Sciatic nerve (tissue), 2 donors: Measurements from ENCODE around the gene DDA1. TPM values are rescaled to one million over a fixed set of nuclear protein-coding genes. Genes with fewer than 3 reads are reported as not detected.

Experiments
- ATAC-seq: fragments of 200-7000 bp; cut with Tn5 transposase; one replicate; pipeline ENCODE4 v1.9.1; 2020; ENCODE audit warnings: mild to moderate bottlenecking, moderate library complexity
- DNase-seq: peaks from one replicate; pipeline ENCODE4 v3.0.0-alpha.2; 2020; ENCODE audit warnings: low spot score
- intact Hi-C: fragments of 100-400 bp; cut with DNase I; formaldehyde crosslinking; loops from one replicate; pipeline ENCODE4 v1.14.2; 2022
- total RNA-seq: library from RNA; stranded (reverse); fragmentation: NEBNext Ultra II Directional; extraction: Animal tissue kit (Norgen Biotek cat#: 25700); gene quantifications from one replicate; pipeline ENCODE4 v1.2.1, GENCODE V29; 2021
- donor health status: DM: no; HTN: no; CAD: no.
- donor health status: DM: no; HTN: no; CAD: no.

Gene DDA1
- total RNA-seq, 1 donor from 2014 or later, result 29.4 TPM

DNA sequence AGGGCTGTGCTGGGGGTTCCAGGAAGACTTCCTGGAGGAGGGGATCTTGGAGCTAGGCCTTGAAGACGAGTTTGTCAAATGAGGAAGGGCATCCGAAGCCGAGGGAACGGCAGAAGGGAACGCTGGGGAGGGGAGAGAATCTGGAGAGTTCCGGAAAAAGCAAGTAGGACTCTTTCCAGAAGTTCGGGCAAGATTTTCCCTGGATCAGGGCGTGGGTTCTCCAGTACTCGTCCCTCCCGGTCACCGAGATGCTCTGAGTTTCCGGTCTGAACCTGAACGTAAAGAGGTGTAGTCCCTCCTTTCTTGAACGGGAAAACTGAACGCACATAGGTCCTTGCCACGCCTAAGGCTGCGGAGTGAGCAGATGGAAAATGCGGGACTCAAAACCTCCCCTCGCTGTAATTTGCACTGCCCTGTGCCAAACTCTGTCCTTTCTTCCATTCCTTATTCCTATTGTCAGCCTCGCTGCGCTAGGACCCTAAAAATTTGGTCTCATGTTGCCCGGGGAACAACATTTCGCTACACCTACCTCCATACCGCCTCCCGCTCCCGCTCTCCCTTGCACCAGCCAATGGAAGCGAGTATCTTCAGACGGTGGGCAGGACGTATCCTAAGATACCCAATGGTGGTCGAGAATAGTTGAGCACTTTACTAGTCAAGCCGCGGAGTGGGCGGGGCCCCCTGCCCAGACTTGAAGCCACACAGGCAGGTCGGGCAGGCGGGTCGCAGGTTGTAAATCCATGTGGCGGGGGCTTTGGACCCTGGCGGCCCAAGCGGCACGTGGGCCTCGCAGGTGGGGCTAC, 27.7 kb downstream of the DDA1 start, which contains the start of gene GTPBP3:
Gene GTPBP3 (plus strand): TSS at position 682 of the 803 bp plus-strand sequence. CDS start 59 bp downstream, at position 741.
- ATAC-seq (peak; percentile 96), DNase-seq (peak; percentile 97)
- intact Hi-C loops, result no loop called here

- intact Hi-C loops, result no loop called here
These were observed 28.5 kb downstream of the DDA1 start for GRCh38 chr19:17337675-17338432.

GRCh38 chr19:17338433-17339078, 29.2 kb downstream of the DDA1 start:
- intact Hi-C loops, result no loop called here
- no peak for ATAC-seq
- DNase-seq, result no peak

More at GRCh38 chr19:17337675-17338432, 28.5 kb downstream of the DDA1 start:
- no peak for DNase-seq
- ATAC-seq, result no peak

DNA sequence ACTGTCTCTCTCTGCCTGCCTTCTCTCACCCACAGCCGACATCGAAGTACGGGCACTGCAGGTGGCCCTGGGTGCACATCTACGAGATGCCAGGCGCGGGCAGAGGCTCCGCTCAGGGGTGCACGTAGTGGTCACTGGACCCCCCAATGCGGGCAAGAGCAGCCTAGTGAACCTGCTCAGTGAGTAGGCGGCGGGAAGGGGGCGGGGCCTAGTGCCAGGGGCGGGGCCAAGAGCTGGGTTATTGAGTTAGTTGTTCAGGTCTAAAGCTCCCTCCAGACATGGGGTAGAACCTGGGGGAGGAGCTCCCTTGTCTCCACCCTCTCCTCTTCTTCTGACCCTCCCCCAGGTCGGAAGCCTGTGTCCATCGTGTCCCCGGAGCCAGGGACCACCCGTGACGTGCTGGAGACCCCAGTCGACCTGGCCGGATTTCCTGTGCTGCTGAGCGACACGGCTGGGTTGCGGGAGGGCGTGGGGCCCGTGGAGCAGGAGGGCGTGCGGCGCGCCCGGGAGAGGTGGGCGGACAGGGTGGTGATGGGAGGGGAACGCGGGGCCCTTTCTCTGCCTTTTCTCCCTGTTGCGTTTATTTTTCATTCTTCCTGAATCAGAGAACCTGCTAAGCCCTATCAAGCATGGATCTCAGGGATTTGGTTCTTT, 29.9 kb downstream of the DDA1 start:
- ATAC-seq (no peak), DNase-seq (no peak)
- intact Hi-C loops, result no loop called here

DNA sequence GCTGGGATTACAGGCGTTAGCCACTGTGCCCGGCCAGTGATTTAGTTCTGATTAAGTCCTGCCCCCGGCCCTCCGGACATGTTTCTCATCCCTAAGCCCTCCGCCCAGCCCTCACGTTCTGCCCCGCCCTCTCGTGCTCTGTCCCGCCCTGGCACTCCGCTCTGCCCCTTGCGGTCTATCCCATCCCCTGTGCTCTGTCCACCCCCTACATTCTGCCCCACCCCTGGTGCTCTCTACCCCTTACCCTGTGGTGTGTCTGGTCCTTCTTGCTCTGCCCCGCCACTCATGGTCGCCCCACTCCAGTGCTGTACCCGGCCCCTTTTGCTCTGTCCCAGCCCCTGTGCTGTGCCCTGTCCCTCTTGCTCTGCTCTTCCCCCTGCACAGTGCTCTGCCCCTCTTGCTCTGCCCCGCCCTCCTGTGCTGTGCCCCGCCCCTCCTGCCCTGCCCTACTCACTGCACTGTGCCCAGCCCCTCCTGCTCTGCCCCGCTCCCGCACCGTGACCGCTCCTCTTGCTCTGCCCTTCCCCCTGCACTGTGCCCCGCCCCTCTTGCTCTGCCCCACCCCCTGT, 31.0 kb downstream of the DDA1 start:
- intact Hi-C loops, result no loop called here
- no peak for ATAC-seq
- DNase-seq, result no peak

- intact Hi-C loops, result no loop called here
- peak; percentile 63 for DNase-seq
- ATAC-seq, result no peak
These were observed 31.6 kb downstream of the DDA1 start for GRCh38 chr19:17340871-17341357.

DNA sequence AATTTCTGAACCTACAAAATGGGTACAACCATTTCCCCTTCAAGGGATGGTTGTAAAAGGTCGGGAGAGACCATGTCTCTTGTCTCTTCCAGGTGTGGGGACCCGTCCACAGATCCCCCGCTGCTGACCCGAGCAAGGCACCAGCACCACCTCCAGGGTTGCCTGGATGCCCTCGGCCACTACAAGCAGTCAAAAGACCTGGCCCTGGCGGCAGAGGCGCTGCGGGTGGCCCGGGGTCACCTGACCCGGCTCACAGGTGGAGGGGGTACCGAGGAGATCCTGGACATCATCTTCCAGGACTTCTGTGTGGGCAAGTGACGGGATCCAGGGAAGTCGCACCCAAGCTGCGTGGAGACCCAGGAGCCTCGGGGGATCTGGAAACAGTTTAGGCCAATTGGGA, 32.0 kb downstream of the DDA1 start:
- ATAC-seq, result no peak
- intact Hi-C loops, result no loop called here
- no peak for DNase-seq

- intact Hi-C loops, result no loop called here
- DNase-seq (no peak), ATAC-seq (no peak)
These were observed 32.5 kb downstream of the DDA1 start for GRCh38 chr19:17341845-17342244.

DNA sequence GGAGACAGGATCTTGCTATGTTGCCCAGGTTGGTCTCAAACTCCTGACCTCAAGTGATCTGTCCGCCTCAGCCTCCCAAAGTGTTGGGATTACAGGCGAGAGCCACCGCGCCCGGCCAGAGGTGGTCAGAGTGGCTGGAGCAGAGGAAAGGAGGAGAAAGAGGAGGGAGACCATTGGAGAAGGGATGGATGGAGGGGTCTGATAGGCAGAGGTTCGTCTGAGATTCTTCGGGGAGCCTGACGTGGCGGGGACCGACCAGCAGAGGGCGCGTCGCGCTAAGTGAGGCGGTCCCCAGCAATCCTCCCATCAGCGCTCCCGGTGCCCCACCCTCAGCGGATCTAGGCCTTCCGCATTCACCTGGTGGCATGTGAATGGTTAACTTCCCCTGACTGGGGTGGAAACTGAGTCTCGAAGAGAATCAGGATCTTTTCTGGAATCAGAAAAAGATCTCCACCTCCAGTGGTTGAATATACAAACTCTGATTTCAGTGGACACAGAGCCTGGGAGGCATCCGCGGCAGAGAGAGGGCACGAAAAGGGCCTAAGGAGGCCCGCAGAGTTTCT, 36.8 kb downstream of the DDA1 start:
- peak; percentile 87 for ATAC-seq
- peak; percentile 87 for DNase-seq
- intact Hi-C loops, result loop anchor here (5.0 kb wide), 1 partner anchor 36 kb away; no protein-coding TSS in a partner anchor

- ATAC-seq, result peak; percentile 64
- intact Hi-C loops, result loop anchor here (5.0 kb wide), 1 partner anchor 35 kb away; no protein-coding TSS in a partner anchor
- DNase-seq, result no peak
These were observed 38.0 kb downstream of the DDA1 start for GRCh38 chr19:17347361-17347760.

- no peak for ATAC-seq
- no peak for DNase-seq
- intact Hi-C loops, result loop anchor here (5.0 kb wide), 1 partner anchor 34 kb away; no protein-coding TSS in a partner anchor
These were observed 38.5 kb downstream of the DDA1 start for GRCh38 chr19:17347877-17348276.

GRCh38 chr19:17348700-17349099, 39.3 kb downstream of the DDA1 start:
- intact Hi-C loops, result loop anchor here (5.0 kb wide), 1 partner anchor 34 kb away; no protein-coding TSS in a partner anchor
- peak; percentile 74 for DNase-seq
- peak; percentile 76 for ATAC-seq

DNA sequence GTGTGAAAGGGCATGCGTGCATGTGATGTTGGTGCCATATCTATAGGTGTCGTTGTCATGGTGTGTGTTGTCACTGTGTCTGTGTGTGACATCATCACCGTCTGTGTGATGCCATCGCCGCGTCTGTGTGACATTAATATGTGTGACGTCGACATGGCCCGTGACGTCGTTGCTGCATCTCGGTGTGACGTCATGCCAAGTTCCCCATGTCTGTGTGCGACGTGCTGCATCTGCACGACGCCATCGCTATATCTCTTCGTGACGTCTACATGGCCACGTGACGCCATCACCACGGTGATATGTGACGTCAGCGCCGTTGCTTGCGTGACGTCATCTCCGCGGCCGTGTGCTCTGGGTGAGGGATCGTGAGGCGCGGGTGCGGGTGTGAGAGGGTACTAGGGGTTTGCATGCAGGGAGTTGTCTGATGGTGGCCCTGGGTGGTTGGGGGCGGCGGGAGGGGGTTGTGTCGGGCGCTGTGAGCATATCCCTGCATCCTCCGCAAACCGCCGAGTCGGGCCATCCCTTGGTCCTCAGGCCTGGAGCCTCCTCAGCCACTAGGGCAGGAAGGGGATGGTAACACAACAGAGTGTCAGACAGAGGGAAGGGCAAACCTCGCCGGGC, 42.6 kb downstream of the DDA1 start:
- intact Hi-C loops, result no loop called here
- no peak for DNase-seq
- ATAC-seq, result no peak

DNA sequence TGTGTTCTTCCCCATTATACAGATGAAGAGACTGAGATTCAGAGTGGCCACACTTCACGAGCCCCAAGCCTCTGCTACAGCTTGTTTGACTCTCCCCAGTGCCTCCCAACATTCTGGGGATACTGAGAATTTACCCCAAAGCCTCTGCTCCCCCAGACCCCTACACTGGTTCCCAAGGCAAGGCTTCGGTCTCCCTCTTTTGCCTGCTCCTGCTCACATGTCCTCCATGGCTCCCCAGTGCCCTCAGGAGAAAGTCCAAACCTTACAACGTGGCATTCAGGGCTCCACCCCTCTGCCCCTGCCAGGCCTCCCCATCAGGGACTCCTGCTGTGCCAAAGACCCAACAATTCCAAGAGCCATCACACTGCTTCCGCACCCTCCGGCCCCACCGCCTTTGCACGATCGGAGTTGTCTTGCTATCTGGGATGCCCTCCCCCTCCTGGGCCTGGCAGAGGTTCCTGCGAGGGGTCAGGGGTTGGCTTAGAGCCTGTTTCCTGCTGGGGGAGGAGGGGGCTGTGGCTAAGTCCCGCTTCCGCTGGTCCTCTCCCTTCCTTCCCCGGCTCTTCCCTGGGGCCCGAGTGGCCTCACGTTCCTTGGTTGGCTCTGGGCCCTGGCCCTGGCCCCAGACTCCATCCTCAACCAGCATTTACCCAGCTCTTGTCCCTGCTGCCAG, 43.4 kb downstream of the DDA1 start:
- DNase-seq (no peak), ATAC-seq (no peak)
- intact Hi-C loops, result no loop called here

- intact Hi-C loops, result no loop called here
- no peak for ATAC-seq
- no peak for DNase-seq
These were observed 44.0 kb downstream of the DDA1 start for GRCh38 chr19:17353386-17353785.

DNA sequence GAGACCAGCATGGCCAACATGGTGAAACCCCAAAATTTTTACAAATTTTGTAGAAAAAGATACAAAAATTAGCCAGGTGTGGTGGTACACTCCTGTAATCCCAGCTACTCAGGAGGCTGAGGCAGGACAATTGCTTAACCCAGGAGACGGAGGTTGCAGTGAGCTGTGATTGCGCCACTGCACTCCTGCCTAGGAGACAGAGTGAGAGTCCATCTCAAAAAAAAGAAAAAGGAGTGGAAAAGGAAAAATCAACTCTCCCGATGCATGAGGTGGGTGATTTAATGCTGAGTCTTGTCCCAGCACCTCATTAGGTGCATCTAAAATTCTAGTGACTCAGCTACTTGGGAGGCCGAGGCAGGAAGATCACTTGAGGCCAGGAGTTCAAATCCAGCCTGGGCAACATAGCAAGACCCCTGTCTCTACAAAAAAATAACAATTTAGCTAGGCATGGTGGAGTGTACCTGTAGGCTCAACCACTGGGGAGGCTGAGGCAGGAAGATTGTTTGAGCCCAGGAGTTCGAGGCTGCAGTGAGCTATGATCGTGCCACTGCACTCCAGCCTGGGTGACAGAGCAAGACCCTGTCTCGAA, 47.8 kb downstream of the DDA1 start:
- intact Hi-C loops, result no loop called here

DNA sequence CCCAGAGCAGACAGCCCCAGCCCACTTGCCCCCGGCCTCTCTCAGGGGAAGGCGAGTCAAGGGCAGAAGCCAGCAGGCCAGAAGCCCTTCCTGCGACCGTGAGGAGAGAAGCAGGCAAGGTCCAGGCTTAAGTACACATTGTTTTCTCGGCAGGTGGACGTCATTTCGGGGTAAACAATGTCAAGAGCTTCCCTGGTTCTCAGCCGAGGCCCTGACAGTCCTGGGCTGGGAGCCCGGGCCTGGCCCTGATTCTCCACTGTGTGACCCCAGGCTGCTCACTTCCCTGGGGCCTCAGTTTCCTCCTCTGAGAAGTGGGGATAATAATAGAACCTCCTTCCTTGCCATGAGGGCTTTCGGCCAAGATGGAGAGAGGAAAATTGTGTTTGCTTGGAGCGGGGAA, 48.4 kb downstream of the DDA1 start:
- intact Hi-C loops, result no loop called here
- DNase-seq, result no peak
- ATAC-seq, result no peak

More for the DNA sequence above, 47.8 kb downstream of the DDA1 start:
- DNase-seq (no peak), ATAC-seq (no peak)
